Measurements from ENCODE around the gene DMD.

The DMD gene

GRCh38 chrX:31656013-31656412 is 1555.3 kb downstream of the DMD start:
- no peak overlapping the region for H3K4me3 ChIP-seq (ENCODE audit: low read length)
- no peak overlapping the region for H2AFZ ChIP-seq (ENCODE audit: low read length)
- no peaks in the 10 kb centered on the region for H3K4me1 ChIP-seq (ENCODE audit: low read length)
- H3K36me3 ChIP-seq (replicated peaks; ENCODE audit: insufficient read depth, low read length): no peaks in the 10 kb centered on the region
- no peaks in the 10 kb centered on the region for H3K79me2 ChIP-seq (ENCODE audit: low read length)
- H4K20me1 ChIP-seq (ENCODE audit: insufficient read depth, low read length): no peaks in the 10 kb centered on the region
- no peaks in the 10 kb centered on the region for H3K9me3 ChIP-seq (replicated peaks; ENCODE audit: insufficient read depth, low read length)
- no peaks in the 10 kb centered on the region for H3K9me2 ChIP-seq (replicated peaks; ENCODE audit: insufficient read depth, low read length)
- H3K4me2 ChIP-seq (ENCODE audit: low read depth, low read length): no peak overlapping the region
- no peaks in the 10 kb centered on the region for H3K27me3 ChIP-seq (replicated peaks; ENCODE audit: insufficient read depth, low read length)
- TF ChIP-seq EZH2phosphoT487 (IDR thresholded peaks at IDR 0.05; ENCODE audit: low read length): no peak
- no peak for TF ChIP-seq CTCF (IDR thresholded peaks at IDR 0.05; ENCODE audit: low read length)
- no peak for TF ChIP-seq EZH2 (optimal IDR thresholded peaks at IDR 0.05; ENCODE audit: low read depth, low read length)
- H3K9ac ChIP-seq (ENCODE audit: low read length): no peak overlapping the region
- no peak overlapping the region for H3K27ac ChIP-seq (ENCODE audit: low read length)
- H3F3A ChIP-seq (ENCODE audit: insufficient read depth, low read length): no peaks in the 10 kb centered on the region
- DNase-seq: no peak

- H3K27me3 ChIP-seq (replicated peaks; ENCODE audit: insufficient read depth, low read length): no peaks in the 10 kb centered on the region
- no peak overlapping the region for H2AFZ ChIP-seq (ENCODE audit: low read length)
- H3K36me3 ChIP-seq (replicated peaks; ENCODE audit: insufficient read depth, low read length): no peaks in the 10 kb centered on the region
- H3K4me2 ChIP-seq (ENCODE audit: low read depth, low read length): no peak overlapping the region
- no peaks in the 10 kb centered on the region for H3K9me3 ChIP-seq (replicated peaks; ENCODE audit: insufficient read depth, low read length)
- H3K4me1 ChIP-seq (ENCODE audit: low read length): no peaks in the 10 kb centered on the region
- H3F3A ChIP-seq (ENCODE audit: insufficient read depth, low read length): no peaks in the 10 kb centered on the region
- H3K4me3 ChIP-seq (ENCODE audit: low read length): no peak overlapping the region
- DNase-seq: no peak
- H3K79me2 ChIP-seq (ENCODE audit: low read length): no peaks in the 10 kb centered on the region
- no peaks in the 10 kb centered on the region for H4K20me1 ChIP-seq (ENCODE audit: insufficient read depth, low read length)
- no peak overlapping the region for H3K9ac ChIP-seq (ENCODE audit: low read length)
- H3K27ac ChIP-seq (ENCODE audit: low read length): no peak overlapping the region
- TF ChIP-seq EZH2 (optimal IDR thresholded peaks at IDR 0.05; ENCODE audit: low read depth, low read length): no peak
- no peak for TF ChIP-seq EZH2phosphoT487 (IDR thresholded peaks at IDR 0.05; ENCODE audit: low read length)
- no peak for TF ChIP-seq CTCF (IDR thresholded peaks at IDR 0.05; ENCODE audit: low read length)
- H3K9me2 ChIP-seq (replicated peaks; ENCODE audit: insufficient read depth, low read length): no peaks in the 10 kb centered on the region
Measured at GRCh38 chrX:31653422-31653821, 1557.9 kb downstream of the DMD start.

- Histone ChIP-seq H3K9ac (ENCODE audit: low read length) (no peak overlapping the region), H3K27me3 (replicated peaks; ENCODE audit: insufficient read depth, low read length) (no peaks in the 10 kb centered on the region), H3K4me3 (ENCODE audit: low read length) (no peak overlapping the region), H3K4me2 (ENCODE audit: low read depth, low read length) (no peak overlapping the region), H3K9me2 (replicated peaks; ENCODE audit: insufficient read depth, low read length) (no peaks in the 10 kb centered on the region), H3K4me1 (ENCODE audit: low read length) (no peaks in the 10 kb centered on the region), H3K79me2 (ENCODE audit: low read length) (no peaks in the 10 kb centered on the region), H4K20me1 (ENCODE audit: insufficient read depth, low read length) (no peaks in the 10 kb centered on the region), H2AFZ (ENCODE audit: low read length) (no peak overlapping the region), H3K9me3 (replicated peaks; ENCODE audit: insufficient read depth, low read length) (no peaks in the 10 kb centered on the region), H3K36me3 (replicated peaks; ENCODE audit: insufficient read depth, low read length) (no peaks in the 10 kb centered on the region), H3F3A (ENCODE audit: insufficient read depth, low read length) (no peaks in the 10 kb centered on the region), H3K27ac (ENCODE audit: low read length) (no peak overlapping the region)
- TF ChIP-seq EZH2 (optimal IDR thresholded peaks at IDR 0.05; ENCODE audit: low read depth, low read length): no peak
- TF ChIP-seq CTCF (IDR thresholded peaks at IDR 0.05; ENCODE audit: low read length): no peak
- no peak for TF ChIP-seq EZH2phosphoT487 (IDR thresholded peaks at IDR 0.05; ENCODE audit: low read length)
- no peak for DNase-seq
Measured at GRCh38 chrX:31652650-31653049, 1558.7 kb downstream of the DMD start.

All from MM.1S (cell line).